ENCODE measurements around the gene ETV3L.

GRCh38 chr1:157095091-157095490, 4.5 kb downstream of the ETV3L start:
- TF ChIP-seq CTCF (IDR thresholded peaks at IDR 0.05) (no peak), POLR2A (IDR thresholded peaks at IDR 0.05) (no peak)

Measured in testis (tissue), 2 donors.